Ascending aorta (tissue), 2 donors: ENCODE measurements around the gene CCNA2. TPM values are rescaled to one million over a fixed set of nuclear protein-coding genes. Genes with fewer than 3 reads are reported as not detected.

ENCODE experiments used
- DNase-seq, 2 donors: peaks; one replicate each; pipeline ENCODE4 v3.0.0-alpha.2; 2019; ENCODE audit warnings: low spot score in 2 of 2
- H3K27ac ChIP-seq, 2 donors: fragments of 200-600 bp; sonication (generic); one replicate each; pipeline ENCODE4 v1.5.1; 2016 to 2017; ENCODE audit warnings: mild to moderate bottlenecking in 1 of 2
- H3K27me3 ChIP-seq: fragments of 200-600 bp; sonication (generic); one replicate; pipeline ENCODE4 v1.5.1; 2017
- H3K36me3 ChIP-seq, 2 donors: fragments of 200-600 bp; sonication (generic); one replicate each; pipeline ENCODE4 v1.5.1; 2016
- H3K4me1 ChIP-seq, 2 donors: fragments of 200-600 bp; sonication (generic); one replicate each; pipeline ENCODE4 v1.5.1; 2016 to 2017; ENCODE audit warnings: mild to moderate bottlenecking in 1 of 2
- H3K4me3 ChIP-seq, 2 donors: fragments of 200-600 bp; sonication (generic); one replicate each; pipeline ENCODE4 v1.5.1; 2016 to 2017; ENCODE audit warnings: mild to moderate bottlenecking in 1 of 2
- H3K9me3 ChIP-seq, 2 donors: fragments of 200-600 bp; sonication (generic); one replicate each; pipeline ENCODE4 v1.5.1; 2016
- CTCF ChIP-seq, 3 experiments: fragments of 200-600 bp in 2 of 3; fragments of 450-650 bp in 1 of 3; sonication (generic) in 2 of 3; IDR thresholded peaks; one replicate each; pipeline ENCODE4 v1.5.1; 2016 to 2019; ENCODE audit warnings: antibody characterized with exemption in 3 of 3, mild to moderate bottlenecking in 1 of 3, moderate library complexity in 1 of 3
- intact Hi-C: fragments of 100-400 bp; cut with DNase I; formaldehyde crosslinking; loops from one replicate; pipeline ENCODE4 v1.15.1; 2023
- total RNA-seq: library from RNA; depleted of rRNA; stranded (reverse); fragments of >200 nt; gene quantifications from one replicate; pipeline ENCODE4 v1.1.0, GENCODE V29; 2016

CCNA2 gene
- total RNA-seq, 1 donor from 2014 or later = not detected

- Histone ChIP-seq H3K4me1 (no peaks in the 10 kb centered on the region), H3K4me3 (no peak overlapping the region), H3K36me3 (no peaks in the 10 kb centered on the region), H3K9me3 (no peaks in the 10 kb centered on the region), H3K27me3 (no peaks in the 10 kb centered on the region), H3K27ac (no peak overlapping the region)
- intact Hi-C loops = no loop called here
- DNase-seq = no peak
- TF ChIP-seq CTCF (IDR thresholded peaks at IDR 0.05) = no peak
Observed at GRCh38 chr4:121796283-121796682, 27.4 kb downstream of the CCNA2 start.

GRCh38 chr4:121794505-121795188, 29.0 kb downstream of the CCNA2 start:
- H3K27me3 ChIP-seq = no peaks in the 10 kb centered on the region
- intact Hi-C loops = no loop called here
- DNase-seq = no peak
- no peak overlapping the region for H3K4me3 ChIP-seq
- H3K36me3 ChIP-seq = no peaks in the 10 kb centered on the region
- no peak overlapping the region for H3K27ac ChIP-seq
- TF ChIP-seq CTCF (IDR thresholded peaks at IDR 0.05) = no peak
- H3K4me1 ChIP-seq = no peaks in the 10 kb centered on the region
- H3K9me3 ChIP-seq = no peaks in the 10 kb centered on the region

GRCh38 chr4:121792966-121793365, 30.7 kb downstream of the CCNA2 start:
- DNase-seq = no peak
- TF ChIP-seq CTCF (IDR thresholded peaks at IDR 0.05) = no peak
- Histone ChIP-seq H3K4me3 (no peak overlapping the region), H3K27ac (no peak overlapping the region), H3K36me3 (no peaks in the 10 kb centered on the region), H3K4me1 (no peaks in the 10 kb centered on the region), H3K27me3 (no peaks in the 10 kb centered on the region), H3K9me3 (no peaks in the 10 kb centered on the region)
- intact Hi-C loops = no loop called here

- H3K4me1 ChIP-seq = no peaks in the 10 kb centered on the region
- no peak for DNase-seq
- no peaks in the 10 kb centered on the region for H3K36me3 ChIP-seq
- intact Hi-C loops = no loop called here
- no peaks in the 10 kb centered on the region for H3K27me3 ChIP-seq
- TF ChIP-seq CTCF (IDR thresholded peaks at IDR 0.05) = no peak
- no peak overlapping the region for H3K4me3 ChIP-seq
- H3K9me3 ChIP-seq = no peaks in the 10 kb centered on the region
- H3K27ac ChIP-seq = no peak overlapping the region
Observed at GRCh38 chr4:121791481-121791880, 32.2 kb downstream of the CCNA2 start.

- H3K4me1 ChIP-seq = no peaks in the 10 kb centered on the region
- intact Hi-C loops = no loop called here
- no peak for DNase-seq
Observed at GRCh38 chr4:121790976-121791375, 32.7 kb downstream of the CCNA2 start.

More at GRCh38 chr4:121790976-121791375, 32.7 kb downstream of the CCNA2 start:
- H3K36me3 ChIP-seq = no peaks in the 10 kb centered on the region
- H3K27me3 ChIP-seq = no peaks in the 10 kb centered on the region
- no peaks in the 10 kb centered on the region for H3K9me3 ChIP-seq
- no peak overlapping the region for H3K27ac ChIP-seq
- H3K4me3 ChIP-seq = no peak overlapping the region
- no peak for TF ChIP-seq CTCF (IDR thresholded peaks at IDR 0.05)
